ENCODE data around the gene PAFAH2.

PAFAH2 gene

DNA sequence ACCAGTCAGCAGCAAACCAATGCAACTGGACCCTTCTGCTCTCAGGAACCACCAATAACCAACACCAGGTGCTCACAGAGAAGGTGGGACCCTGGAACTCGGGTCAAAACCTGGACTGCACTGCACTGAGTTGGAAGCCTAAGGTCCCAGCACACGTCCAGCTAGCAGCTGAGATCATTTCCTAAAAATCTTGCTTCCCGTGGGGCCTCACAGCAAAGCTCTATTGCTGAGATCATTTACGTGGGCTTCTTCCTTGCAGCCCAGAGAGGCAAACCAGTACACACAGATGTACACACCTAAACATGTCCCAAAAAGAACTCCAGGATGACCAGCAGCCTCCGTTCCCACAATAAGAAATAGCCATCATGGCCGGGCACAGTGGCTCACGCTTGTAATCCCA is 68.8 kb downstream of the PAFAH2 start:
- DNase-seq (ENCODE audit: low read depth): no peak

DNA sequence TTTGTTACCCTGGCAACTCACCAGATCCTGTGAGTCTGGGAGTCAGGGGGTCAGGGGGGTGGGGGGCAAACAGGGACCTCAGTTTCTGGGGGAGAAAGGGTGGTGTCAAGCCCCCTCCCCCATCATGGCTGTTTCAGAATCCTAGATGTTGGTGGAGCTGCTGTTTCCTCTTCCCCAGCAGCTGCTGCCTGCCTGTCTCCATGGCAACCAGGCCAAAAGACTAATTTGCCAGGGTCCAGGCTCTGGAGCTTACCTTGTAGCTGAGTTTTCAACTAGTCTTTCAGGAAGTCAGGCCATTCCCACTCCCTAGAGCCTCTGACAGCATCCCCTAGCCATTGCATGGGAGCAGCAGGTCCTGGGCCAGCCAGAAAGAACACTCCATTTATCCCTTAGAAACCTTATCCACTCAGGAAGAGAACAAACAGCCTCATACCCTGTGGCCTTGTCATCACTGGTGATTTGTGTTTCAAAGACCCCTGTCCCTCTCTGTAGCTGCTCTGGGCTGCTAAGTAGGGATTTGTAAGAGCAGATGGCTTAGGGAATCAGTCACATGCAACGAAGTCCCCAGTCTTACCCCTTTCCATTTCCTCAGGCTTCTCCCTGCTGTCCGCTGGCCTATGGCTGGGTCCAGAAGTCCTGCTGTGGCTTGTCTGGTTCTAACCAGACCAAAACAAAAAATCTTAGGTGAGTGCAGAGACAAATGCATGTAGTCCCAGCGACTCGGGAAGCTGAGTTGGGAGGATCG is 70.2 kb downstream of the PAFAH2 start:
- no peak for DNase-seq (ENCODE audit: low read depth)

DNA sequence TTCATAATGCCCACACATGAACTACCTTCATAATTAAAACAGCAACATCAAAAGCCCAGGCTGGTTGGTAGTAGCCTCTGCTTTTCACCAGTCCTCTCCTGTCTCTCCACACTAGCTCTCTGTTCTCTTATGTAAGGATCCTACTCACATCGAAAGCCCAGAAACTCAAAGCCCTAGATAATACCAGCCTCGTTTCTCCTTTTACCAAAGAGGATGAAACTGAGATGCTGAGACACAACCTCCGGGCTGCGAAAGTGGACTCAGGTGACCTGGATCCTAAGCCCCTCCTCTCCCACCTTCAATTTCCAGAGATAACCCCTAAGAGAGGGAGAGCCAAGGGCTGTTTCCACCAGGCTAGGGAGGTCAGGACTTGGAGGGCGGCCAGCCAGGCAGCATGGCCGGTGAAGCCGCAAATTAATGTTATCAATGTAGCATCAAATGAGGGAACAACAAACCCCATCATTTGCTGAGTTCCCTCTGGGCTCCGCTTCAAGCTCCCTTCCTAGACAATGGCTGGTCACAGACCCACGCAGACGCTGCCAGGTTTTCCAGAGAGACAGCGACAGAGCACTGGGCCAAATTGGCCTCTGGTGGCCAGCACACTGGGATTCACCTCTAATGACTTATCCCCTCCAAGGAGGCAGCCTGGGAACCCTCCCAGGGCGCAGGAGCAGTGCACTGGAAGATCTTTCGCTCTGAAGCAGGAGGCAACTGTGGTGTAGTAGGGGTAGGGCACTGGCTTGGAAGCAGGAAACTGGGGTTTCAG is 70.9 kb downstream of the PAFAH2 start:
- DNase-seq (ENCODE audit: low read depth): no peak

- no peak for DNase-seq (ENCODE audit: low read depth)
These were observed 73.4 kb downstream of the PAFAH2 start for GRCh38 chr1:25924454-25924853.

- DNase-seq (ENCODE audit: low read depth): no peak
These were observed 74.8 kb downstream of the PAFAH2 start for GRCh38 chr1:25922971-25923552.

- DNase-seq (ENCODE audit: low read depth): peak; percentile 4
These were observed 75.5 kb downstream of the PAFAH2 start for GRCh38 chr1:25922056-25922970.

DNA sequence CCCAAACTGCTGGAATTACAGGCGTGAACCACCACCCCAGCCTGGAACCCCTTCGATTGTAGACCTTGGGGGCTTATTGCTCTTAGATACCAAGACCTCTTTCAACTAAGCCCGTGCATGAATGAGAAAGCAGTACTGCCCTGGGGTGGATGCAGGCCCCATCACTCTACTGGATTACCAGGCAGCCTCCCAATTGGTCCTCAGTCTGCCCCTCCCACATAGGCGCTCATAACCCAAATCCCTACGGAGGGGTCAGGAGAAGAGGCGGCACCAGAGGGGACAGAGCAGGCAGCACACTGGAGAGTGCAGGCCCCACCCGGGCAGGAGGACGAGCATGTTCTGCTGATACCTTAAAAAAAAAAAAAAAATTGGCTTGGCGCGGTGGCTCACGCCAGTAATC is 79.2 kb downstream of the PAFAH2 start:
- DNase-seq (ENCODE audit: low read depth): no peak

- DNase-seq (ENCODE audit: low read depth): no peak
These were observed 79.9 kb downstream of the PAFAH2 start for GRCh38 chr1:25917996-25918395.

DNA sequence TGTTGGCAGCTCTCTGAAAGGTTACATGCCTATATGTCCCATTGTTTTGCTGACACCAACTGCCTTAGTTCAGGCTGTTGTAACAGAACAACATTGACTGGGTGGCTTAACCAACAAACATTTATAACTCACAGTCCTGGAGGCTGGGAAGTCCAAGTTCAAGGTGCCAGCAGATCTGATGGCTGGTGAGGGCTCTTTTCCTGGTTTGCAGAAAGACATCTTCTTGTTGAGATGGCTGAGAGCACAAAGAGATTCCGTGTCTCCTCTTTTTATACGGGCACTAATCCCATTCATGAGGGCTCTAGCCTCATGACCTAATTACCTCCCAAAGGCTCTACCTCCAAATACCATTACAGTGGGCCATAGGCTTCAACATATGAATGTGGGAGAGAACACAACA is 81.4 kb downstream of the PAFAH2 start:
- no peak for DNase-seq (ENCODE audit: low read depth)

GRCh38 chr1:25914074-25914995 is 83.5 kb downstream of the PAFAH2 start:
- DNase-seq (ENCODE audit: low read depth): no peak

DNA sequence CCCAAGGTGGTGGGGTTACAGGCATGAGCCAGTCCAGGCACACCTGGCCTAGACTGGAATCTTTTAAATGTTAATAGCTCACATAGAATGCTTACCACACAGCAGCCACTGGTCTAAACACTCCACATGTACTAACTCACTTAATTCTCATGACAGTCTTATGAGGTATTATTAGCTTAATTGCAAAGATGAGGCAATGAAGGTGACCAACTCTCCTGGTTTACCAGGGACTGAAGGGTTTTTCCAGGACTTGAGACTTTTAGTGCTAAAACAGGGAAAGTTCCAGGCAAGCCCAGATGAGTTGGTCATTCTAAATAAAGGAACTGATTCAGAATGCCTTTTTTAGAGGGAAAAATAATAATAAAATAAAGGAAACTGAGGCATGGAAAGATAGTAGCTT is 84.7 kb downstream of the PAFAH2 start:
- DNase-seq (ENCODE audit: low read depth): no peak

GRCh38 chr1:25912076-25912831 is 85.6 kb downstream of the PAFAH2 start:
- DNase-seq (ENCODE audit: low read depth): no peak

- DNase-seq (ENCODE audit: low read depth): no peak
These were observed 86.7 kb downstream of the PAFAH2 start for GRCh38 chr1:25911162-25911561.

All from activated T-helper 1 cell treated with Interleukin-2 at 50 U/mL for 16 hours (primary cell).